ENCODE data around the gene PLPP4.

The PLPP4 gene

DNA sequence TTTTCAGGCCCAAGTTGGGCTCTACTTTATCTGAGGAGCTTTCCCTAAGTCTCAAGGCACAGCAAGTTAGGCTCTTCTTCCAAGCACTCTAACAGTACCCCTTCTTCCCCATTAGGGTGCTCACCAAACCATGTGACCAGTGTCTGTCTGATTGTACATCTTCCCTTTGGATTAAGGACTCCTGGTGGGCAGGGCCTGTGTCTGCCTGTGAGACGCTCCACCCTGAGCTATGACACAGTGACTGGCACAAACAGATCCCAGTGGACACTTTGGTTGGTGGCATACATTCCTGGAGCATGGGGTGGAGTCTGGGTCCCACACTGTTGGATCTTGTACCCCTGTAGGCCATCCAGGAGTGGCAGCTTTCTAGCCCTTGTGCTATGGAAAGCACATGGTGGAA is 23.8 kb downstream of the PLPP4 start:
- TF ChIP-seq, protein P1, sequence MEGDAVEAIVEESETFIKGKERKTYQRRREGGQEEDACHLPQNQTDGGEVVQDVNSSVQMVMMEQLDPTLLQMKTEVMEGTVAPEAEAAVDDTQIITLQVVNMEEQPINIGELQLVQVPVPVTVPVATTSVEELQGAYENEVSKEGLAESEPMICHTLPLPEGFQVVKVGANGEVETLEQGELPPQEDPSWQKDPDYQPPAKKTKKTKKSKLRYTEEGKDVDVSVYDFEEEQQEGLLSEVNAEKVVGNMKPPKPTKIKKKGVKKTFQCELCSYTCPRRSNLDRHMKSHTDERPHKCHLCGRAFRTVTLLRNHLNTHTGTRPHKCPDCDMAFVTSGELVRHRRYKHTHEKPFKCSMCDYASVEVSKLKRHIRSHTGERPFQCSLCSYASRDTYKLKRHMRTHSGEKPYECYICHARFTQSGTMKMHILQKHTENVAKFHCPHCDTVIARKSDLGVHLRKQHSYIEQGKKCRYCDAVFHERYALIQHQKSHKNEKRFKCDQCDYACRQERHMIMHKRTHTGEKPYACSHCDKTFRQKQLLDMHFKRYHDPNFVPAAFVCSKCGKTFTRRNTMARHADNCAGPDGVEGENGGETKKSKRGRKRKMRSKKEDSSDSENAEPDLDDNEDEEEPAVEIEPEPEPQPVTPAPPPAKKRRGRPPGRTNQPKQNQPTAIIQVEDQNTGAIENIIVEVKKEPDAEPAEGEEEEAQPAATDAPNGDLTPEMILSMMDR (IDR thresholded peaks at IDR 0.05; ENCODE audit: insufficient read depth, low read depth, low read length, missing control alignments): no peak
- DNase-seq (ENCODE audit: low read depth): no peak
- no peak overlapping the region for H3K4me3 ChIP-seq (ENCODE audit: low read length)

DNA sequence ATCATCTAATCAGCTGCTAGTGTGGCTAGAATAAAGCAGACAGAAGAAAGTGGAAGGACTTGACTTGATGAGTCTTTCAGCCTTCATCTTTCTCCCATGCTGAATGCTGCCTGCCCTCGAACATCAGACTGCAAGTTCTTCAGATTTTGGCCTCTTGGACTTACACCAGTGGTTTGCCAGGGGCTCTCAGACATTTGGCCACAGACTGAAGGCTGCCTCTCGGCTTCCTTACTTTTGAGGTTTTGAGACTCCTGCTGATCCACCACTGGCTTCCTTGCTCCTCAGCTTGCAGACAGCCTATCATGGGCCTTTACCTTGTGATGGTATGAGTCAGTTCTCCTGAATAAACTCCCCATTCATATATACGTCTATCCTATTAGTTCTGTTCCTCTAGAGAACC is 26.0 kb downstream of the PLPP4 start:
- no peak overlapping the region for H3K4me3 ChIP-seq (ENCODE audit: low read length)
- TF ChIP-seq, protein P1 (IDR thresholded peaks at IDR 0.05; ENCODE audit: insufficient read depth, low read depth, low read length, missing control alignments): no peak
- DNase-seq (ENCODE audit: low read depth): no peak

DNA sequence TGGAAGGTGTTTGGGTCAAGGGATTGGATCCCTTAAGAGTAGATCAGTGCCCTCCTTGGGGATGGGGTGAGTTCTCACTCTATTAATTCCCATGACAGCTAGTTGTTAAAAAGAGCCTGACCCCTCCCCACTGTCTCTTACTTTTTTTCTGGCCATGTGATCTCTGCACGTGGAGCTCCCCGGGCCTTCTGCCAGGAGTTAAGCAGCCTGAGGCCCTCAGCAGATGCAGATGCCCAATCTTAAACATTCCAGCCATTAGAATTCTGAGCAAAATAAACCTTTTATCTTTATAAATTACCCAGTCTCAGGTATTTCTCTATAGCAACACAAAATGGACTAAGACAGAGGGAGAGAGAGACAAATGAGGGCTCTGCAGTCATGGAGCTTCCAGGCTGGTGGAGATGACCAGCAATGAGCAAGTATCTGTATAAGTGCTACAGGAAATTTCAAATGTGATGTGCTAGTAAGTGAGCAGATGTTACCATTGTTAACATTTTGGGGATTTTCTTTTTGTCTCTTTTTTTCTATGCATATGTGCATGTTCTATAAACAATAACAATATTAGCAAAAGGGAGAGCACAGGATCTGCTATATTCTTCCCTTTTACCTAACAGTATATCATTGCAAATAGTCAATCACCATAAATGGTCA is 26.7 kb downstream of the PLPP4 start:
- no peak overlapping the region for H3K4me3 ChIP-seq (ENCODE audit: low read length)
- TF ChIP-seq, protein P1 (IDR thresholded peaks at IDR 0.05; ENCODE audit: insufficient read depth, low read depth, low read length, missing control alignments): no peak
- no peak for DNase-seq (ENCODE audit: low read depth)

DNA sequence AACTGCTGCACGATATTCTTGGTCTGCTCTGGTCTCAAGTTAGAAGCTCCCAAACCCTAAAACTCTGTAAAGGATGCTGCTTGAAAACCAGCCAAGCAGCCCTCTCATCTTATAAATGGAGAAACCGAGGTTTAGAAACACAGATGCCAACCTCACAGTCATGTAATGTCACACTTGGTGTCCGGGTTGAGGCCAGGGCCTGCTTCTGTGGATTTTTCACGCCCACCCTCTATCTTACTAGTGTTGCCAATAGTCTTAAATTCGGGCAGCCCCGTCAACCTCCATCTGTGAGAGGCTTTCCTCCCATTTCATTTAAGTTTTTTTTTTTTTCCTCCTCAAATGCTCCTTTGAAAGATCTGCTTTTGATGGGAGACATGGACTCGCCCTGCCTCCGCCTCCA is 28.9 kb downstream of the PLPP4 start:
- DNase-seq (ENCODE audit: low read depth): no peak
- no peak overlapping the region for H3K4me3 ChIP-seq (ENCODE audit: low read length)
- TF ChIP-seq, protein P1 (IDR thresholded peaks at IDR 0.05; ENCODE audit: insufficient read depth, low read depth, low read length, missing control alignments): no peak

DNA sequence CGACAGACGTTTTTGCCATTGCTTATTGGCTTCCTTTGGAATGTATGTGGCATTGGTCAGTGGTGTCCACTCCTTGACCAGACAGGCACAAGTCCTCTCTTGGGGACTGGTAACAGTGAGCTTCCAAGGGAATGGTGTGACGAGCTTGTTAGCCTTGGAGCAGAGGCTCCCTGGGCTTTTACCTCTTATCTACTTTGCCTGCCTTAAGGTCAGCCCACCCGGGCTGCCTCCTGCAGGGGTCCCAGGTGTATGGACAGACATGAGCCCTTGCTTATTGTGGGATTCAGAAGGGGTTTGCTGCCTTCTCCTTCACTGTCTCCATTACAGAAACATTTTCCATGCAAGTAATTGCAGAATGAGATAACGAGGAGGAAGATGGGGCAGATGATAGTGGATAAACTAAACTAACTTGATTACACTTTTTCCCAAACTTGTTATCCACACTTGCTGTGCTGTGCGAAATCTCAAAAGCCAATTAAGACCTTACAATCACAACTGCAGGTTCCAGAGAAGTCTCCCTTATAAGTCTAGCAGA is 29.7 kb downstream of the PLPP4 start:
- H3K4me3 ChIP-seq (ENCODE audit: low read length): no peak overlapping the region
- DNase-seq (ENCODE audit: low read depth): no peak
- TF ChIP-seq, protein P1 (IDR thresholded peaks at IDR 0.05; ENCODE audit: insufficient read depth, low read depth, low read length, missing control alignments): no peak

DNA sequence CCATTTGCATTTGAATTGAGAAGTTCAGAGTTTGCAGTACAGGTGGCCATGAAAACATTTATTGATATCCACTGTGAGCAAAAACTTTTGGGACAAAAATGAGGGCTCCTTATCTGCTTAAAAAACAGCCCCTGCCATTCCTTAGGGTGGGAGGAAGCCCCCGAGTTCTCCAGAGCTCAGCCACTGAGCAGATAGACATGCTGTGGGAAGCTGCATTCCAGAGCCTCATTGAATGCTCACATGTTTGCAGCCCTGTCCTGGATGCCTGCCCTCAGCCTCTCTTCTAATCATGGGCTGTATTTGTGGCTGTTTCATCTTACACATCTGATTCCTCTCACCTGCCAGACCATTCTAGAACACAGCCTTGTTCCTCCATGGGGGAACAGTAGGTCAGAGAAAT is 33.3 kb downstream of the PLPP4 start:
- DNase-seq (ENCODE audit: low read depth): no peak
- TF ChIP-seq, protein P1 (IDR thresholded peaks at IDR 0.05; ENCODE audit: insufficient read depth, low read depth, low read length, missing control alignments): no peak
- no peak overlapping the region for H3K4me3 ChIP-seq (ENCODE audit: low read length)

DNA sequence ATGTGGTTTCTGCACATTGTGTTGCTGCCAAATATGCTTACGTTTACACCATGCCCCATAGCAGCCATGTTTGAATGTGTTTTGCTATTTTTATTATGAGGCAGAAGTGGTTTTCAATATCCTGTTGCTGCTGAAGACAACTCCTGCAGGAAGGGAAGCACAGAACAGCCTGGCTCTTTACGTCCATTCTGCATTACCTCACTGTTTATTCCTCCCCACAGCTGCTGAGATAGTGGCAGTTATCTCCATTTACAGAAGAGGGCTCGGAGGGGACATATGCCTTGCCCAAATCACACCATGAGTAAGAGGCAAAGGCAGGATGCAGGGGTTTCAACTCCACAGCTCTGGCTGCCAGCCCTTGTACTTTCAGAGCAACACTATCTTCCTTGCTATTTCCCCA is 35.3 kb downstream of the PLPP4 start:
- TF ChIP-seq, protein P1 (IDR thresholded peaks at IDR 0.05; ENCODE audit: insufficient read depth, low read depth, low read length, missing control alignments): no peak
- H3K4me3 ChIP-seq (ENCODE audit: low read length): no peak overlapping the region
- DNase-seq (ENCODE audit: low read depth): no peak

Measured in epithelial cell of esophagus (primary cell).